ENCODE results near the gene TRPT1. TPM values are rescaled to one million over a fixed set of nuclear protein-coding genes. Genes with fewer than 3 reads are reported as not detected.
A peak's percentile ranks its signal among the peaks of the same experiment; 100 is the strongest.

The TRPT1 gene
- total and polyA plus RNA-seq, 9 of the 15 experiments (the other 6 are each of a cell fraction or from before 2014, with no cell fraction given): 4.6 to 41.7 (median 23.1) TPM

- no peak for TF ChIP-seq ZNF518B (CRISPR knock-in tag; IDR thresholded peaks at IDR 0.05)
- TF ChIP-seq SMAD4 (CRISPR knock-in tag; conservative IDR thresholded peaks at IDR 0.05): peak; percentile 73; the same call in 1 of the 2 replicates
- TF ChIP-seq, protein P1, sequence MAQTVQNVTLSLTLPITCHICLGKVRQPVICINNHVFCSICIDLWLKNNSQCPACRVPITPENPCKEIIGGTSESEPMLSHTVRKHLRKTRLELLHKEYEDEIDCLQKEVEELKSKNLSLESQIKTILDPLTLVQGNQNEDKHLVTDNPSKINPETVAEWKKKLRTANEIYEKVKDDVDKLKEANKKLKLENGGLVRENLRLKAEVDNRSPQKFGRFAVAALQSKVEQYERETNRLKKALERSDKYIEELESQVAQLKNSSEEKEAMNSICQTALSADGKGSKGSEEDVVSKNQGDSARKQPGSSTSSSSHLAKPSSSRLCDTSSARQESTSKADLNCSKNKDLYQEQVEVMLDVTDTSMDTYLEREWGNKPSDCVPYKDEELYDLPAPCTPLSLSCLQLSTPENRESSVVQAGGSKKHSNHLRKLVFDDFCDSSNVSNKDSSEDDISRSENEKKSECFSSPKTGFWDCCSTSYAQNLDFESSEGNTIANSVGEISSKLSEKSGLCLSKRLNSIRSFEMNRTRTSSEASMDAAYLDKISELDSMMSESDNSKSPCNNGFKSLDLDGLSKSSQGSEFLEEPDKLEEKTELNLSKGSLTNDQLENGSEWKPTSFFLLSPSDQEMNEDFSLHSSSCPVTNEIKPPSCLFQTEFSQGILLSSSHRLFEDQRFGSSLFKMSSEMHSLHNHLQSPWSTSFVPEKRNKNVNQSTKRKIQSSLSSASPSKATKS (CRISPR knock-in tag; IDR thresholded peaks at IDR 0.05): no peak
- 0 out of 2 replicates have a peak, but pooled peaks have one; percentile 76 for TF ChIP-seq ZNF212 (CRISPR knock-in tag; IDR thresholded peaks at IDR 0.05)
- TF ChIP-seq NFXL1 (CRISPR knock-in tag; IDR thresholded peaks at IDR 0.05): no peak
- peak; percentile 85 to 91 for TF ChIP-seq E2F6 (IDR thresholded peaks at IDR 0.05; ENCODE audit: borderline replicate concordance in 1 of 2, extremely low read depth in 1 of 2, insufficient read depth in 1 of 2, insufficient read length in 1 of 2, low read depth in 1 of 2, low read length in 1 of 2, poor library complexity in 1 of 2, severe bottlenecking in 1 of 2)
- TF ChIP-seq ZNF217 (CRISPR knock-in tag; IDR thresholded peaks at IDR 0.05): no peak
- no peak for TF ChIP-seq POLR3A (IDR thresholded peaks at IDR 0.05; ENCODE audit: borderline replicate concordance, extremely low read depth, insufficient read depth, insufficient read length)
- TF ChIP-seq PHF20 (IDR thresholded peaks at IDR 0.05; ENCODE audit: partially characterized antibody): peak; percentile 81
- no peak for TF ChIP-seq ZNF224 (CRISPR knock-in tag; IDR thresholded peaks at IDR 0.05)
- TF ChIP-seq RBM25 (IDR thresholded peaks at IDR 0.05; ENCODE audit: low read depth, low read length, severe bottlenecking): no peak
- TF ChIP-seq, protein P2, sequence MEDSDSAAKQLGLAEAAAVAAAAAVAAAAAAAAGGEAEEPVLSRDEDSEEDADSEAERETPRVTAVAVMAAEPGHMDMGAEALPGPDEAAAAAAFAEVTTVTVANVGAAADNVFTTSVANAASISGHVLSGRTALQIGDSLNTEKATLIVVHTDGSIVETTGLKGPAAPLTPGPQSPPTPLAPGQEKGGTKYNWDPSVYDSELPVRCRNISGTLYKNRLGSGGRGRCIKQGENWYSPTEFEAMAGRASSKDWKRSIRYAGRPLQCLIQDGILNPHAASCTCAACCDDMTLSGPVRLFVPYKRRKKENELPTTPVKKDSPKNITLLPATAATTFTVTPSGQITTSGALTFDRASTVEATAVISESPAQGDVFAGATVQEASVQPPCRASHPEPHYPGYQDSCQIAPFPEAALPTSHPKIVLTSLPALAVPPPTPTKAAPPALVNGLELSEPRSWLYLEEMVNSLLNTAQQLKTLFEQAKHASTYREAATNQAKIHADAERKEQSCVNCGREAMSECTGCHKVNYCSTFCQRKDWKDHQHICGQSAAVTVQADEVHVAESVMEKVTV (CRISPR knock-in tag; IDR thresholded peaks at IDR 0.05): peak; percentile 39; the same call in 1 of the 2 replicates
- TF ChIP-seq TCF15 (CRISPR knock-in tag; IDR thresholded peaks at IDR 0.05): no peak
- TF ChIP-seq ZNF24 (IDR thresholded peaks at IDR 0.05): no peak; the same call in 1 of the 2 replicates
- TF ChIP-seq ARNT (IDR thresholded peaks at IDR 0.05): no peak
- peak in 1 of 2 experiments; percentile 19; a peak in 1 of 4 replicates for TF ChIP-seq RAD21 (CRISPR knock-in tag; conservative IDR thresholded peaks at IDR 0.05 in 1 of 2, IDR thresholded peaks at IDR 0.05 in 1 of 2)
- TF ChIP-seq, protein P3, sequence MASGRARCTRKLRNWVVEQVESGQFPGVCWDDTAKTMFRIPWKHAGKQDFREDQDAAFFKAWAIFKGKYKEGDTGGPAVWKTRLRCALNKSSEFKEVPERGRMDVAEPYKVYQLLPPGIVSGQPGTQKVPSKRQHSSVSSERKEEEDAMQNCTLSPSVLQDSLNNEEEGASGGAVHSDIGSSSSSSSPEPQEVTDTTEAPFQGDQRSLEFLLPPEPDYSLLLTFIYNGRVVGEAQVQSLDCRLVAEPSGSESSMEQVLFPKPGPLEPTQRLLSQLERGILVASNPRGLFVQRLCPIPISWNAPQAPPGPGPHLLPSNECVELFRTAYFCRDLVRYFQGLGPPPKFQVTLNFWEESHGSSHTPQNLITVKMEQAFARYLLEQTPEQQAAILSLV (tag; IDR thresholded peaks at IDR 0.05): no peak
Observed at GRCh38 chr11:64185175-64185692, 40.8 kb downstream of the TRPT1 start (continued).
